Thyroid gland (tissue), 4 donors: ENCODE results near the gene PPIP5K1.

Experiments used
- CTCF ChIP-seq, 6 experiments: fragments of 200-600 bp in 3 of 6; fragments of 450-650 bp in 3 of 6; sonication (generic) in 3 of 6; IDR thresholded peaks; one replicate each; pipeline ENCODE4 v1.5.1; 2016 to 2019; ENCODE audit warnings: antibody characterized with exemption in 6 of 6, mild to moderate bottlenecking in 2 of 6, inconsistent platforms in 1 of 6, moderate library complexity in 1 of 6
- POLR2A ChIP-seq, 2 donors: fragments of 450-650 bp; IDR thresholded peaks; one replicate each; pipeline ENCODE4 v1.6.1; 2017; ENCODE audit warnings: antibody characterized with exemption in 2 of 2, mild to moderate bottlenecking in 2 of 2, moderate library complexity in 1 of 2

GRCh38 chr15:43544266-43544665 is 45.7 kb downstream of the PPIP5K1 start:
- TF ChIP-seq CTCF (IDR thresholded peaks at IDR 0.05), result no peak
- TF ChIP-seq POLR2A (IDR thresholded peaks at IDR 0.05), result no peak
